Suprapubic skin (tissue), 4 donors: ENCODE results near the gene ARL6IP1.

Experiments
- CTCF ChIP-seq, 2 donors: fragments of 200-600 bp in 1 of 2; fragments of 450-650 bp in 1 of 2; sonication (generic) in 1 of 2; IDR thresholded peaks; one replicate each; pipeline ENCODE4 v1.5.1; 2016 to 2019; ENCODE audit warnings: antibody characterized with exemption in 2 of 2, mild to moderate bottlenecking in 1 of 2, moderate library complexity in 1 of 2
- EP300 ChIP-seq: sonication (generic); formaldehyde crosslinking; IDR thresholded peaks from one replicate; pipeline ENCODE4 v1.6.1; 2017; ENCODE audit warnings: antibody characterized with exemption
- POLR2A ChIP-seq, 2 donors: fragments of 450-650 bp; IDR thresholded peaks; one replicate each; pipeline ENCODE4 v1.6.1; 2017; ENCODE audit warnings: antibody characterized with exemption in 2 of 2, mild to moderate bottlenecking in 2 of 2, moderate library complexity in 2 of 2
- POLR2AphosphoS5 ChIP-seq, 3 donors: sonication (generic); formaldehyde crosslinking; IDR thresholded peaks; one replicate each; pipeline ENCODE4 v1.6.1; 2017; ENCODE audit warnings: antibody characterized with exemption in 3 of 3

GRCh38 chr16:18839555-18839954, 38.2 kb upstream of the ARL6IP1 start:
- TF ChIP-seq CTCF (IDR thresholded peaks at IDR 0.05): no peak
- no peak for TF ChIP-seq POLR2AphosphoS5 (IDR thresholded peaks at IDR 0.05)
- no peak for TF ChIP-seq POLR2A (IDR thresholded peaks at IDR 0.05)
- TF ChIP-seq EP300: no peak
